GM18498 (cell line): ENCODE results near the gene KCNN1.
"Not testable (repeated sequence)": the region's sequence is repeated elsewhere in the genome, so short reads cannot be mapped to it uniquely, and the experiment has no call there.

Experiments used
- ATAC-seq: cut with Tn5 transposase; IDR thresholded peaks from one replicate; pipeline ENCODE4 v1.9.1; 2021; ENCODE audit warnings: mild to moderate bottlenecking, moderate library complexity; ENCODE audit not compliant: unreplicated experiment

Gene KCNN1

GRCh38 chr19:18020212-18021085, 53.5 kb downstream of the KCNN1 start:
- ATAC-seq, result no peak

- no peak for ATAC-seq
Observed at GRCh38 chr19:18021121-18021755, 54.3 kb downstream of the KCNN1 start.

DNA sequence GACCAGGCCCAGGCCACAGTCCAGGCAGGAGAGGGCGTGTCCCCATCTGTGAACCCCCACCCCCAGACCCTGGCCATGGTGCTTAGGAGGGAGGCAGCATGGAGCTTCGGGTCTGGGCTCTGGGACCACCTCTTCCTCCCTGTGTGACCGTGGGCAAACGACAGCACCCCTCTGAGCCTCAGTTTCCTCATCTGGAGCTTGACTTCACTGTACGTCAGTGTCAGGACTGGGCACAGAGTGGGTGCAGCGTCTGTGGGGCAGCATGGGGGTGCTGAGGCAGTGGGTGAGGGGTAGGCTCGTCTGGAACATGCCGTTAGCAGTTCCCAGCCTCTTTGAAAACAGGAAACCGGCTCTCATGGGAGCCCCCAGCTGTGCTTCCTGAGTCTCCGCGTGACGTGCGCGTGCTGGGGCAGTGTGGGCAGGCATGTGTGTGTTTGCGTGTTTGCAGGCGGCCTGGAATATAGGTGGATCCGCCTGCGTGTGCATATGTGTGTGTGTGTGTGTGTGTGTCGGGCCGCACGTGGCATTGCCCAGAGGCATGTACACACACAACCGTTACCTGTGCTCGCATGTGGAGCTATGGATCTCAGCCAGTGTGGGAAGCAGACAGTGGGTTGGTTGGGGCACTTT, 56.8 kb downstream of the KCNN1 start:
- no peak for ATAC-seq

- no peak for ATAC-seq
Observed at GRCh38 chr19:18027151-18027550, 60.2 kb downstream of the KCNN1 start.

DNA sequence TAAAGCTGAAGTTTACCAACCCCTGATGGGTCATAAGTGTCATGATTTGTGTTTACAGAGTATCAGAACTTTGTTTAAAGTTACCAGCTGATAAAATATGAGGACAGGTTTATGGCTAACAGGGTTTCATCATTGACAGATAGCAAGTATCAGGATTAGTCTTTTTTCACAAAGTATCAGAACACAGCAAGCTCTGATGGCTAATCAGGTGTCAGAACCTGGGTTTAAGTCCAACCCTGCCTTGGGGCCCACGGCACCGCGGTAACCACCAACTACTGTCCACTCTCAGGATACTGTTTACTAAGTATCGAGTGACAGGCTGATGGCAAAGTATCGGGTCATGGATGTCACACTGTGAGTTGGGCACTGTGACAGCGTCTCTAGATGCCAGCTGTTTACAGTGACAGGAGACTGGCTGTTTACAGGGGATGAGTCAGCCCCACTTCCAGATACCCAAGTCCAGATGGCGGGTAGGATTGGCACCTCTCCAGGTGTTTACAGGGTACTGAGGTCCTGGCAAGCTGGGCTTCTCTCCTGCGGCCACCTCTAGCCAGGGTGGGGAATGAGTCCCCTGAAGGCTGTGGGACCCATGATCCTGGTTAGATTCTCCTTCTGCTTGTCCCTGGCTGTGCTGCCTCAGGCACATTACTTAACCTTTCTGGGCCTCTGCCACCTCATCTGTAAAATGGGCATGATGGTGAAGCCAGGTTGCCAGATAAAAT, 62.9 kb downstream of the KCNN1 start:
- ATAC-seq, result no peak

GRCh38 chr19:18031401-18031800, 64.5 kb downstream of the KCNN1 start:
- ATAC-seq, result not testable (repeated sequence)

GRCh38 chr19:18032102-18032501, 65.2 kb downstream of the KCNN1 start:
- not testable (repeated sequence) for ATAC-seq

DNA sequence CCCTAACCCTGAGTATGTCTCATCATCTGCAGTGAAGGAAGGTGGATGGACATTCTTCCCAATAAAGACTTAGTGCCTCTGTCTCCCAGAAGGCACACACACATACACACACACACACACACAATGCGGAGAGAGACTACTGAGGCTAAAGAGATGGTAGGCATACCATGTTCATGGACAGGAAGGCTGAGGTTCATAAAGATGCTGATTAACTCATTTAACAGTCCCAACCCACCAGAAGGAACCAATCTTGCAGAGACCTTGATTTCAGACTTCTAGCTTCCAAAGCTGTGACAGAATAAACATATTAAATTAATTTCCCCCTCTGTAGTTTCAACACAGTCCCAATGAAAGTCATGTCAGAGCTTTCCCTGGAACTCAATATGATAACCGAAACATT, 74.1 kb downstream of the KCNN1 start:
- ATAC-seq, result no peak

DNA sequence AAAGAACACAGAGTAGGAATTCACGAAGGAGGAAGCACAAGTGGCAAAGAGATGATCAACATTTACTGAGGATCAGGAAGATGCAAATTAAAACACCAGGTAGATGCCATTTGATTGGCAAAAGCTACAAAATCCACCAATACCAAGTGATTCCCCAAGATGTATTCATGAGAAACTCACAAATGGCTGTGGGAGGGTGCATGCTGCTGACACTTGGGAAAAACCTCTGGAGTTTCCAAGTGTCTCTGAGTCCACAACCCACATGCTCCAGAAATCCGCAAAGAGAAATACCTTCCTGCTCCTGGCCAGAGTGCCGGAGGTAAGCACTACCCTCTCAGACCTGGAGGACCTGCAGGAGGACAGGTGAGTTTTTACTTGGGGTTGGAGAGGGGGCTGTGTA, 76.8 kb downstream of the KCNN1 start:
- ATAC-seq, result no peak

- peak; percentile 95 for ATAC-seq
Observed at GRCh38 chr19:18044825-18045304, 78.0 kb downstream of the KCNN1 start.

- ATAC-seq, result no peak
Observed at GRCh38 chr19:18045307-18046050, 78.6 kb downstream of the KCNN1 start.

DNA sequence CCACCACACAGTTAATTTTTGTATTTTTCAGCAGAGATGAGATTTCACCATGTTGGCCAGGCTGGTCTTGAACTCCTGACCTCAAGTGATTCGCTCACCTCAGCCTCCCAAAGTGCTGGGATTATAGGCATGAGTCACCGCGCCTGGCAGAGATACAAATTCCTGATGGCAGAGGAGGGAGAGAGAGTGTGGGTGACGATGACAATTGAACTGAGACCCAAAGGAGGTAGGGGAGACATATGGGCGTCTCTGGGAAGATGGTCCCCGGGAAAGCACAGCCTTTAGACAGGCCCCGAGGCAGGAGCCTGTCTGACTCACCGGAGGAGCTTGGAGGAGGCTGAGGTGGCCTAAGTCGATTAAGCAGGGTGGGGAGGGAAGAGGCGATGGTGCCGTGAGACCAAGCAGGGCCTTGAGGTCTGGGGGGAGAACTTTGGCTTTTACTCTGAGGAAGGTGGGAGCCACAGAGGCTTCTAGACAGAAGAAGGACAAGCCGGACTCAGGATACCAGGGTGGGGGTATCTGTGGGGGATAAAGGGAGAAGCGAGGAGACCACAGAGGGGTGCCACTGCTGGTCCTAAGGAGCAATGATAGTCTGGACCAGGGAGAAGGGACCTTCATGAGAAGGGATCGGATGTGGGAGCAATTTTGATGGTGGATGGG, 79.3 kb downstream of the KCNN1 start:
- no peak for ATAC-seq

DNA sequence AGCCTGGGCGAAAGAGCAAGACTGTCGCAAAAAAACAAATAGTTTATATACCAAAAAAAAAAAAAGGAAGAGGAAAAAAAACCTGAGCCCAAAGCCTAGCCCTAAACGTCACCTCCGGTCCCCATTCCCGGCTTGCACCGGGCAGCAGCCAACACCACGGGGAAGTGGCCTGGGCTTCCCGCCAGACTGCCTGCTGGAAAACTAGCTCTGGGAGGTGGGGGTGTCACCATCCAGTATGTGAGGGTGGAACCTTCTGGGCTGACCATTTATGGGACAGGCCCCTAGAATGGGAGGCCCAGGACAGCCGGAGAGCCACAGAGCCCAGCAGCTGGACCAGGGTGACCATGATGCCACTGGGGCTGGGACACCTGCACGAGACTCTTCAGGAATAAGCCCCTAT, 82.5 kb downstream of the KCNN1 start:
- ATAC-seq, result no peak
